Measurements from ENCODE around the gene ADISSP. TPM values are rescaled to one million over a fixed set of nuclear protein-coding genes. Genes with fewer than 3 reads are reported as not detected.

The ADISSP gene
- polyA plus RNA-seq, 3 donors: 59.6 to 78.5 (median 68.5) TPM

- intact Hi-C loops (cut with micrococcal nuclease): no loop called here
- Histone ChIP-seq H3K27me3 (ENCODE audit: control insufficient read depth in 2 of 2, insufficient read depth in 2 of 2, low read length in 2 of 2) (no peaks in the 10 kb centered on the region), H3K4me2 (replicated peaks; ENCODE audit: extremely low read depth, low read length, poor library complexity, severe bottlenecking) (peak overlapping the region; percentile 90), H4K20me1 (ENCODE audit: insufficient read depth, low read length) (peaks cover 5% of the 10 kb centered on the region), H3K9ac (ENCODE audit: insufficient read depth, low read length, poor library complexity, severe bottlenecking) (peak overlapping the region; percentile 1), H2AFZ (ENCODE audit: insufficient read depth, low read depth, low read length, poor library complexity, severe bottlenecking) (no peak overlapping the region), H3K9me3 (replicated peaks in 1 of 2; ENCODE audit: control insufficient read depth in 1 of 2, insufficient read depth in 1 of 2, low read length in 2 of 2) (no peaks in the 10 kb centered on the region), H3K79me2 (ENCODE audit: insufficient read depth, low read length) (peaks cover 45% of the 10 kb centered on the region), H3K36me3 (replicated peaks in 1 of 2; ENCODE audit: control insufficient read depth in 1 of 2, insufficient read depth in 2 of 2, low read length in 2 of 2) (peaks cover 10 to 37% of the 10 kb centered on the region in 2 donors), H3K27ac (ENCODE audit: low read depth in 1 of 2, low read length in 2 of 2) (no peak overlapping the region), H3K4me3 (replicated peaks in 1 of 3; ENCODE audit: low read depth in 2 of 3, low read length in 3 of 3) (peak overlapping the region in 1 of 3 experiments; percentile 85), H3K4me1 (ENCODE audit: control insufficient read depth in 1 of 2, insufficient read depth in 2 of 2, low read length in 2 of 2) (peaks cover 28 to 48% of the 10 kb centered on the region in 2 donors)
- Mint-ChIP-seq H3K4me3 (peak overlapping the region; percentile 70 to 73), H3K4me1 (peaks cover 38% of the 10 kb centered on the region), H3K27me3 (ENCODE audit: low read depth in 3 of 3) (peaks cover 0 to 5% (median 0%) of the 10 kb centered on the region in 3 donors), H3K9me3 (no peaks in the 10 kb centered on the region), H3K27ac (peak overlapping the region in 2 of 7 donors; percentile 35 to 72), H3K36me3 (peaks cover 15 to 28% of the 10 kb centered on the region in 2 donors)
- DNase-seq: no peak
- no peak for TF ChIP-seq CTCF (IDR thresholded peaks at IDR 0.05)
- WGBS (ENCODE audit: insufficient coverage): 100% methylated on average over 4 of the region's 5 CpGs
Measured at GRCh38 chr20:3797226-3797545, 29.6 kb upstream of the ADISSP start.

- Histone ChIP-seq H3K4me1 (ENCODE audit: control insufficient read depth in 1 of 2, insufficient read depth in 2 of 2, low read length in 2 of 2) (peaks cover 24 to 42% of the 10 kb centered on the region in 2 donors), H3K27ac (ENCODE audit: low read depth in 1 of 2, low read length in 2 of 2) (no peak overlapping the region), H2AFZ (ENCODE audit: insufficient read depth, low read depth, low read length, poor library complexity, severe bottlenecking) (no peak overlapping the region), H3K4me2 (replicated peaks; ENCODE audit: extremely low read depth, low read length, poor library complexity, severe bottlenecking) (peak overlapping the region; percentile 90), H4K20me1 (ENCODE audit: insufficient read depth, low read length) (peaks cover 5% of the 10 kb centered on the region), H3K36me3 (replicated peaks in 1 of 2; ENCODE audit: control insufficient read depth in 1 of 2, insufficient read depth in 2 of 2, low read length in 2 of 2) (peaks cover 10 to 33% of the 10 kb centered on the region in 2 donors), H3K79me2 (ENCODE audit: insufficient read depth, low read length) (peaks cover 41% of the 10 kb centered on the region), H3K4me3 (replicated peaks in 1 of 3; ENCODE audit: low read depth in 2 of 3, low read length in 3 of 3) (peak overlapping the region in 2 of 3 experiments; percentile 24 to 85), H3K9ac (ENCODE audit: insufficient read depth, low read length, poor library complexity, severe bottlenecking) (peak overlapping the region; percentile 1), H3K9me3 (replicated peaks in 1 of 2; ENCODE audit: control insufficient read depth in 1 of 2, insufficient read depth in 1 of 2, low read length in 2 of 2) (no peaks in the 10 kb centered on the region), H3K27me3 (ENCODE audit: control insufficient read depth in 2 of 2, insufficient read depth in 2 of 2, low read length in 2 of 2) (no peaks in the 10 kb centered on the region)
- Mint-ChIP-seq H3K4me1 (peaks cover 36% of the 10 kb centered on the region), H3K9me3 (no peaks in the 10 kb centered on the region), H3K4me3 (peak overlapping the region; percentile 65 to 70), H3K27ac (peak overlapping the region in 4 of 7 donors; percentile 22 to 68 (median 49)), H3K36me3 (peaks cover 15 to 23% of the 10 kb centered on the region in 2 donors), H3K27me3 (ENCODE audit: low read depth in 3 of 3) (peaks cover 0 to 5% (median 0%) of the 10 kb centered on the region in 3 donors)
- no peak for TF ChIP-seq CTCF (IDR thresholded peaks at IDR 0.05)
- DNase-seq: no peak
- WGBS (ENCODE audit: insufficient coverage): 12% methylated on average over 18 of the region's 33 CpGs
- intact Hi-C loops (cut with micrococcal nuclease): no loop called here
Measured at GRCh38 chr20:3796477-3797225, 29.1 kb upstream of the ADISSP start.

Measured in CD14-positive monocyte (primary cell).